WI38 (cell line): ENCODE results near the gene ANTXR1.

Source experiments
- H3K4me3 ChIP-seq: 2 replicates; pipeline ENCODE4 v1.5.1; 2011; ENCODE audit warnings: low read depth, mild to moderate bottlenecking, control low read depth, low read length
- CTCF ChIP-seq: IDR thresholded peaks from 2 replicates; pipeline ENCODE4 v1.5.1; 2012; ENCODE audit warnings: low read depth, mild to moderate bottlenecking, control low read depth, low read length

Gene ANTXR1

GRCh38 chr2:69241093-69241492, 228.1 kb downstream of the ANTXR1 start:
- TF ChIP-seq CTCF: no peak
- H3K4me3 ChIP-seq: no peak overlapping the region

GRCh38 chr2:69241664-69242514, 228.9 kb downstream of the ANTXR1 start:
- TF ChIP-seq CTCF: no peak
- H3K4me3 ChIP-seq: no peak overlapping the region

GRCh38 chr2:69242651-69243051, 229.7 kb downstream of the ANTXR1 start:
- H3K4me3 ChIP-seq: no peak overlapping the region
- no peak for TF ChIP-seq CTCF

GRCh38 chr2:69243652-69244051, 230.7 kb downstream of the ANTXR1 start:
- no peak for TF ChIP-seq CTCF
- no peak overlapping the region for H3K4me3 ChIP-seq

- TF ChIP-seq CTCF: no peak
- H3K4me3 ChIP-seq: no peak overlapping the region
These were observed 231.9 kb downstream of the ANTXR1 start for GRCh38 chr2:69244882-69245281.

- H3K4me3 ChIP-seq: no peak overlapping the region
- TF ChIP-seq CTCF: no peak
These were observed 234.6 kb downstream of the ANTXR1 start for GRCh38 chr2:69247583-69247982.

GRCh38 chr2:69248232-69248631, 235.3 kb downstream of the ANTXR1 start:
- H3K4me3 ChIP-seq: no peak overlapping the region
- no peak for TF ChIP-seq CTCF
